Lower leg skin (tissue), 4 donors: ENCODE measurements around the gene NRXN3. TPM values are rescaled to one million over a fixed set of nuclear protein-coding genes. Genes with fewer than 3 reads are reported as not detected.

Experiments used
- DNase-seq, 2 donors: peaks; one replicate each; pipeline ENCODE4 v3.0.0-alpha.2; 2019; ENCODE audit warnings: low spot score in 2 of 2
- H3K4me3 ChIP-seq: fragments of 200-600 bp; sonication (generic); 2 replicates; pipeline ENCODE4 v1.5.1; 2017; ENCODE audit warnings: mild to moderate bottlenecking, low read depth; ENCODE audit not compliant: poor library complexity, severe bottlenecking
- CTCF ChIP-seq, 3 donors: fragments of 450-650 bp; IDR thresholded peaks; one replicate each; pipeline ENCODE4 v1.5.1; 2016; ENCODE audit warnings: antibody characterized with exemption in 3 of 3, mild to moderate bottlenecking in 3 of 3, moderate library complexity in 2 of 3
- POLR2A ChIP-seq, 2 donors: fragments of 450-650 bp; IDR thresholded peaks; one replicate each; pipeline ENCODE4 v1.6.1; 2016 to 2017; ENCODE audit warnings: antibody characterized with exemption in 2 of 2, mild to moderate bottlenecking in 1 of 2, moderate library complexity in 1 of 2
- WGBS, 2 donors: methylation state at CpG; one replicate each; pipeline ENCODE4 v1.1.5; 2018; 5-methylcytosine and 5-hydroxymethylcytosine counted together
- intact Hi-C: fragments of 100-400 bp; cut with DNase I; formaldehyde crosslinking; loops from one replicate; pipeline ENCODE4 v1.15.0; 2023; ENCODE audit warnings: low total_unique reads
- total RNA-seq, 4 donors: library from RNA; depleted of rRNA; stranded (reverse); fragments of >200 nt; gene quantifications; one replicate each; pipeline ENCODE4 v1.1.0, GENCODE V29; 2016

Gene NRXN3
- total RNA-seq, 4 donors from 2014 or later: 0.61 to 2.4 (median 1.7) TPM

GRCh38 chr14:78448164-78449094, 278.3 kb downstream of the NRXN3 start:
- DNase-seq: peak in 1 of 2 donors; percentile 16
- H3K4me3 ChIP-seq: no peak overlapping the region
- intact Hi-C loops: no loop called here
- TF ChIP-seq POLR2A (IDR thresholded peaks at IDR 0.05) (no peak), CTCF (IDR thresholded peaks at IDR 0.05) (no peak)
- 46 to 48% methylated on average over 13 of the region's 13 CpGs for WGBS, 2 donors

GRCh38 chr14:78450669-78451318, 280.6 kb downstream of the NRXN3 start:
- intact Hi-C loops: no loop called here
- DNase-seq: no peak
- H3K4me3 ChIP-seq: no peak overlapping the region
- TF ChIP-seq CTCF (IDR thresholded peaks at IDR 0.05) (no peak), POLR2A (IDR thresholded peaks at IDR 0.05) (no peak)
- WGBS, 2 donors: 71 to 75% methylated on average over 6 of the region's 6 CpGs

- H3K4me3 ChIP-seq: no peak overlapping the region
- 51 to 53% methylated on average over 2 of the region's 2 CpGs for WGBS, 2 donors
- no peak for TF ChIP-seq POLR2A (IDR thresholded peaks at IDR 0.05)
- intact Hi-C loops: no loop called here
- DNase-seq: no peak
Measured at GRCh38 chr14:78451319-78451695, 281.1 kb downstream of the NRXN3 start.

GRCh38 chr14:78455896-78456435, 285.8 kb downstream of the NRXN3 start:
- DNase-seq: no peak
- no peak overlapping the region for H3K4me3 ChIP-seq
- 54 to 59% methylated on average over 6 of the region's 6 CpGs for WGBS, 2 donors
- TF ChIP-seq POLR2A (IDR thresholded peaks at IDR 0.05) (no peak), CTCF (IDR thresholded peaks at IDR 0.05) (no peak)
- intact Hi-C loops: no loop called here

GRCh38 chr14:78469947-78470346, 299.8 kb downstream of the NRXN3 start:
- no peak for DNase-seq
- intact Hi-C loops: no loop called here
- no peak for TF ChIP-seq CTCF (IDR thresholded peaks at IDR 0.05)
- no peak for TF ChIP-seq POLR2A (IDR thresholded peaks at IDR 0.05)
- H3K4me3 ChIP-seq: no peak overlapping the region

GRCh38 chr14:78479127-78479780, 309.1 kb downstream of the NRXN3 start:
- no peak for TF ChIP-seq POLR2A (IDR thresholded peaks at IDR 0.05)
- no peak for TF ChIP-seq CTCF (IDR thresholded peaks at IDR 0.05)
- DNase-seq: no peak
- H3K4me3 ChIP-seq: no peak overlapping the region
- intact Hi-C loops: no loop called here
- 68 to 78% methylated on average over 5 of the region's 5 CpGs for WGBS, 2 donors
